Sigmoid colon (tissue), 4 donors: ENCODE measurements around the gene EHD4.

ENCODE experiments used
- CTCF ChIP-seq, 4 experiments: fragments of 450-650 bp in 3 of 4; fragments of 200-600 bp in 1 of 4; IDR thresholded peaks; one replicate each; pipeline ENCODE4 v1.5.1; 2016 to 2019; ENCODE audit warnings: antibody characterized with exemption in 4 of 4, mild to moderate bottlenecking in 3 of 4, moderate library complexity in 2 of 4
- EP300 ChIP-seq, 4 donors: sonication (generic); formaldehyde crosslinking; IDR thresholded peaks; one replicate each; pipeline ENCODE4 v1.6.1; 2017; ENCODE audit warnings: antibody characterized with exemption in 4 of 4
- POLR2A ChIP-seq, 2 donors: fragments of 450-650 bp; IDR thresholded peaks; one replicate each; pipeline ENCODE4 v1.6.1; 2016; ENCODE audit warnings: antibody characterized with exemption in 2 of 2, mild to moderate bottlenecking in 2 of 2, moderate library complexity in 2 of 2
- POLR2AphosphoS5 ChIP-seq, 4 donors: sonication (generic); formaldehyde crosslinking; IDR thresholded peaks; one replicate each; pipeline ENCODE4 v1.6.1; 2017; ENCODE audit warnings: antibody characterized with exemption in 4 of 4

GRCh38 chr15:42009474-42009873 lies 37.1 kb upstream of the EHD4 start:
- TF ChIP-seq CTCF (IDR thresholded peaks at IDR 0.05) (no peak), POLR2A (IDR thresholded peaks at IDR 0.05) (no peak), POLR2AphosphoS5 (IDR thresholded peaks at IDR 0.05) (no peak), EP300 (IDR thresholded peaks at IDR 0.05) (no peak)
